Measurements from ENCODE around the gene RNF157. TPM values are rescaled to one million over a fixed set of nuclear protein-coding genes. Genes with fewer than 3 reads are reported as not detected.

The RNF157 gene
- total and polyA plus RNA-seq, 10 of the 15 experiments (the other 5 are each of a cell fraction or from before 2014, with no cell fraction given) = 1.4 to 15.9 (median 9.6) TPM

- TF ChIP-seq ZBTB40 (IDR thresholded peaks at IDR 0.05; ENCODE audit: borderline replicate concordance) = no peak
- no peak for TF ChIP-seq ZSCAN29 (IDR thresholded peaks at IDR 0.05)
- no peak for TF ChIP-seq SUPT20H (IDR thresholded peaks at IDR 0.05; ENCODE audit: borderline replicate concordance, control insufficient read depth, low read depth, low read length)
- TF ChIP-seq, protein P1, sequence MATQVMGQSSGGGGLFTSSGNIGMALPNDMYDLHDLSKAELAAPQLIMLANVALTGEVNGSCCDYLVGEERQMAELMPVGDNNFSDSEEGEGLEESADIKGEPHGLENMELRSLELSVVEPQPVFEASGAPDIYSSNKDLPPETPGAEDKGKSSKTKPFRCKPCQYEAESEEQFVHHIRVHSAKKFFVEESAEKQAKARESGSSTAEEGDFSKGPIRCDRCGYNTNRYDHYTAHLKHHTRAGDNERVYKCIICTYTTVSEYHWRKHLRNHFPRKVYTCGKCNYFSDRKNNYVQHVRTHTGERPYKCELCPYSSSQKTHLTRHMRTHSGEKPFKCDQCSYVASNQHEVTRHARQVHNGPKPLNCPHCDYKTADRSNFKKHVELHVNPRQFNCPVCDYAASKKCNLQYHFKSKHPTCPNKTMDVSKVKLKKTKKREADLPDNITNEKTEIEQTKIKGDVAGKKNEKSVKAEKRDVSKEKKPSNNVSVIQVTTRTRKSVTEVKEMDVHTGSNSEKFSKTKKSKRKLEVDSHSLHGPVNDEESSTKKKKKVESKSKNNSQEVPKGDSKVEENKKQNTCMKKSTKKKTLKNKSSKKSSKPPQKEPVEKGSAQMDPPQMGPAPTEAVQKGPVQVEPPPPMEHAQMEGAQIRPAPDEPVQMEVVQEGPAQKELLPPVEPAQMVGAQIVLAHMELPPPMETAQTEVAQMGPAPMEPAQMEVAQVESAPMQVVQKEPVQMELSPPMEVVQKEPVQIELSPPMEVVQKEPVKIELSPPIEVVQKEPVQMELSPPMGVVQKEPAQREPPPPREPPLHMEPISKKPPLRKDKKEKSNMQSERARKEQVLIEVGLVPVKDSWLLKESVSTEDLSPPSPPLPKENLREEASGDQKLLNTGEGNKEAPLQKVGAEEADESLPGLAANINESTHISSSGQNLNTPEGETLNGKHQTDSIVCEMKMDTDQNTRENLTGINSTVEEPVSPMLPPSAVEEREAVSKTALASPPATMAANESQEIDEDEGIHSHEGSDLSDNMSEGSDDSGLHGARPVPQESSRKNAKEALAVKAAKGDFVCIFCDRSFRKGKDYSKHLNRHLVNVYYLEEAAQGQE (IDR thresholded peaks at IDR 0.05; ENCODE audit: low read depth, low read length) = no peak
- no peak for TF ChIP-seq SKIL (IDR thresholded peaks at IDR 0.05; ENCODE audit: low read depth, poor library complexity, severe bottlenecking)
- no peak for TF ChIP-seq EZH2 (IDR thresholded peaks at IDR 0.05; ENCODE audit: borderline replicate concordance, control insufficient read depth, low read depth, low read length)
- no peak for TF ChIP-seq PRDM15 (CRISPR knock-in tag; IDR thresholded peaks at IDR 0.05)
- TF ChIP-seq MYB (IDR thresholded peaks at IDR 0.05; ENCODE audit: borderline replicate concordance, low read depth, low read length) = no peak
- TF ChIP-seq SMAD1 (IDR thresholded peaks at IDR 0.05; ENCODE audit: low read depth, partially characterized antibody) = no peak
- TF ChIP-seq RFX5 (IDR thresholded peaks at IDR 0.05; ENCODE audit: low read depth, low read length) = 0 out of 2 replicates have a peak, but pooled peaks have one; percentile 54
- no peak for TF ChIP-seq JUND (IDR thresholded peaks at IDR 0.05; ENCODE audit: low read depth, low read length)
- no peak for TF ChIP-seq ETV6 (conservative IDR thresholded peaks at IDR 0.05 in 1 of 2, IDR thresholded peaks at IDR 0.05 in 1 of 2; ENCODE audit: borderline replicate concordance in 1 of 2, low read depth in 1 of 2)
- no peak for TF ChIP-seq TCF12 (IDR thresholded peaks at IDR 0.05; ENCODE audit: low read depth, low read length)
- TF ChIP-seq MEF2B (IDR thresholded peaks at IDR 0.05; ENCODE audit: partially characterized antibody, poor library complexity, severe bottlenecking) = no peak
Measured at GRCh38 chr17:76265624-76266243, 25.4 kb upstream of the RNF157 start (continued).

All from GM12878 (cell line).